IMR-90 (cell line): ENCODE results near the gene MYADML2. TPM values are rescaled to one million over a fixed set of nuclear protein-coding genes. Genes with fewer than 3 reads are reported as not detected.
A peak's percentile ranks its signal among the peaks of the same experiment; 100 is the strongest.

Experiments
- ATAC-seq: fragments of 200-7000 bp; cut with Tn5 transposase; 2 replicates; pipeline ENCODE4 v1.9.1; 2020; ENCODE audit warnings: low read depth, mild to moderate bottlenecking, moderate library complexity
- BruUV-seq: library from RNA; stranded (reverse); fragments of 400-500 nt; replicated peaks from 2 replicates; lab custom pipeline; 2021; lab: Mats Ljungman, UMichigan
- CTCF ChIA-PET: fragments of 300-600 bp; formaldehyde crosslinking; extraction: SDS; loops from one replicate; lab custom pipeline; 2021; ENCODE audit warnings: antibody characterized with exemption; lab: Yijun Ruan, JAX
- POLR2A ChIA-PET: fragments of 300-600 bp; sonication (Branson Sonifier 250); formaldehyde crosslinking; loops from one replicate; lab custom pipeline; 2022; ENCODE audit warnings: antibody characterized with exemption; ENCODE audit not compliant: unreplicated experiment; lab: Charles Lee
- DNase-seq: peaks from one replicate; pipeline ENCODE4 v3.0.0; 2013
- H2AFZ ChIP-seq: replicated peaks from 2 replicates; pipeline ENCODE3; 2013; ENCODE audit warnings: low read length, mild to moderate bottlenecking; ENCODE audit not compliant: poor library complexity
- H2AK5ac ChIP-seq: 2 replicates; pipeline ENCODE4 v1.6.1; 2013; ENCODE audit warnings: low read depth, low read length, inconsistent platforms
- H2AK9ac ChIP-seq: replicated peaks from 2 replicates; pipeline ENCODE3; 2013; ENCODE audit warnings: mild to moderate bottlenecking, low read depth, low read length, moderate library complexity; ENCODE audit not compliant: poor library complexity
- H2BK120ac ChIP-seq: 2 replicates; pipeline ENCODE4 v1.6.1; 2013; ENCODE audit warnings: low read depth, low read length, inconsistent platforms
- H2BK15ac ChIP-seq: 3 replicates; pipeline ENCODE4 v1.6.1; 2013; ENCODE audit warnings: low read depth, low read length, inconsistent platforms
- H2BK20ac ChIP-seq: 2 replicates; pipeline ENCODE4 v1.6.1; 2013; ENCODE audit warnings: low read depth, mild to moderate bottlenecking, inconsistent platforms, low read length, moderate library complexity
- H2BK5ac ChIP-seq: 2 replicates; pipeline ENCODE4 v1.6.1; 2013; ENCODE audit warnings: mild to moderate bottlenecking, low read depth, low read length, inconsistent platforms; ENCODE audit not compliant: poor library complexity, severe bottlenecking
- H3K14ac ChIP-seq: replicated peaks from 2 replicates; pipeline ENCODE4 v1.6.1; 2013; ENCODE audit warnings: low read depth, low read length, inconsistent platforms
- H3K18ac ChIP-seq: 2 replicates; pipeline ENCODE4 v1.6.1; 2013; ENCODE audit warnings: low read depth, low read length, control low read depth
- H3K23ac ChIP-seq: 2 replicates; pipeline ENCODE4 v1.6.1; 2013; ENCODE audit warnings: low read depth, low read length, inconsistent platforms
- H3K27ac ChIP-seq: 2 replicates; pipeline ENCODE4 v1.5.1; 2013; ENCODE audit warnings: mild to moderate bottlenecking, control low read depth, low read length; ENCODE audit not compliant: insufficient read depth
- H3K27me3 ChIP-seq: 2 replicates; pipeline ENCODE4 v1.6.1; 2013; ENCODE audit warnings: low read length; ENCODE audit not compliant: control insufficient read depth, insufficient read depth
- H3K36me3 ChIP-seq: 2 replicates; pipeline ENCODE4 v1.6.1; 2013; ENCODE audit warnings: low read length, mixed read lengths; ENCODE audit not compliant: control insufficient read depth, insufficient read depth
- H3K4ac ChIP-seq: 2 replicates; pipeline ENCODE4 v1.6.1; 2013; ENCODE audit warnings: low read depth, low read length, inconsistent platforms
- H3K4me1 ChIP-seq: 2 replicates; pipeline ENCODE4 v1.6.1; 2013; ENCODE audit warnings: low read length, mixed read lengths; ENCODE audit not compliant: control insufficient read depth, insufficient read depth
- H3K4me2 ChIP-seq: 2 replicates; pipeline ENCODE4 v1.6.1; 2013; ENCODE audit warnings: low read depth, mild to moderate bottlenecking, control low read depth, low read length, moderate library complexity
- H3K4me3 ChIP-seq: 2 replicates; pipeline ENCODE4 v1.5.1; 2013; ENCODE audit warnings: low read depth, mild to moderate bottlenecking, control low read depth, low read length, moderate library complexity; ENCODE audit not compliant: insufficient read depth
- H3K56ac ChIP-seq: 2 replicates; pipeline ENCODE4 v1.6.1; 2013; ENCODE audit warnings: low read length, inconsistent platforms; ENCODE audit not compliant: insufficient read depth; ENCODE audit errors: extremely low read depth
- H3K79me1 ChIP-seq, 2 experiments: 2 replicates each; pipeline ENCODE4 v1.6.1; 2013; ENCODE audit warnings: low read length in 2 of 2, inconsistent platforms in 1 of 2, low read depth in 1 of 2
- H3K9ac ChIP-seq: 2 replicates; pipeline ENCODE4 v1.6.1; 2013; ENCODE audit warnings: low read depth, low read length, control low read depth
- H3K9me1 ChIP-seq: 2 replicates; pipeline ENCODE4 v1.6.1; 2013; ENCODE audit warnings: low read length, inconsistent platforms; ENCODE audit not compliant: insufficient read depth
- H3K9me3 ChIP-seq: 2 replicates; pipeline ENCODE4 v1.6.1; 2013; ENCODE audit warnings: low read length; ENCODE audit not compliant: control insufficient read depth, insufficient read depth
- H4K20me1 ChIP-seq: 2 replicates; pipeline ENCODE4 v1.6.1; 2013; ENCODE audit warnings: low read length, inconsistent platforms; ENCODE audit not compliant: insufficient read depth
- H4K5ac ChIP-seq: 2 replicates; pipeline ENCODE4 v1.6.1; 2013; ENCODE audit warnings: mild to moderate bottlenecking, low read depth, low read length, control low read depth
- H4K8ac ChIP-seq, 2 experiments: 2 replicates each; pipeline ENCODE4 v1.6.1; 2013; ENCODE audit warnings: low read depth in 2 of 2, low read length in 2 of 2, control low read depth in 1 of 2, inconsistent platforms in 1 of 2
- H4K91ac ChIP-seq: 2 replicates; pipeline ENCODE4 v1.6.1; 2013; ENCODE audit warnings: low read depth, low read length, inconsistent platforms; ENCODE audit not compliant: insufficient read depth
- BHLHE40 ChIP-seq: fragments of 150-350 bp; IDR thresholded peaks from 2 replicates; pipeline ENCODE4 v1.6.1; 2016; ENCODE audit warnings: mild to moderate bottlenecking, low read depth, low read length
- CHD1 ChIP-seq: IDR thresholded peaks from 2 replicates; pipeline ENCODE4 v1.6.1; 2012; ENCODE audit warnings: low read depth, low read length, improper control_type of control experiment
- ELK1 ChIP-seq: fragments of 150-350 bp; IDR thresholded peaks from 2 replicates; pipeline ENCODE4 v1.6.1; 2016; ENCODE audit warnings: low read depth, mild to moderate bottlenecking, low read length, moderate library complexity, borderline replicate concordance
- FOS ChIP-seq: fragments of 150-350 bp; IDR thresholded peaks from 2 replicates; pipeline ENCODE4 v1.6.1; 2016; ENCODE audit warnings: low read depth, low read length
- MAFK ChIP-seq: IDR thresholded peaks from 2 replicates; pipeline ENCODE4 v1.6.1; 2012; ENCODE audit warnings: low read depth, low read length, improper control_type of control experiment
- MAZ ChIP-seq: IDR thresholded peaks from 2 replicates; pipeline ENCODE4 v1.6.1; 2012; ENCODE audit warnings: low read depth, mild to moderate bottlenecking, low read length, improper control_type of control experiment, moderate library complexity, borderline replicate concordance
- NFE2L2 ChIP-seq: fragments of 150-350 bp; IDR thresholded peaks from 2 replicates; pipeline ENCODE4 v1.6.1; 2016; ENCODE audit warnings: low read depth, mild to moderate bottlenecking, low read length
- POLR2A ChIP-seq: IDR thresholded peaks from 2 replicates; pipeline ENCODE4 v1.6.1; 2012; ENCODE audit warnings: mild to moderate bottlenecking, low read depth, low read length
- RAD21 ChIP-seq: IDR thresholded peaks from 2 replicates; pipeline ENCODE4 v1.6.1; 2012; ENCODE audit warnings: low read length, improper control_type of control experiment
- RCOR1 ChIP-seq: IDR thresholded peaks from 2 replicates; pipeline ENCODE4 v1.6.1; 2012; ENCODE audit warnings: mild to moderate bottlenecking, low read length, improper control_type of control experiment; ENCODE audit not compliant: insufficient replicate concordance
- RFX5 ChIP-seq: IDR thresholded peaks from 2 replicates; pipeline ENCODE4 v1.8.0; 2012; ENCODE audit warnings: low read depth, mild to moderate bottlenecking, low read length, moderate library complexity
- SMC3 ChIP-seq: fragments of 150-350 bp; IDR thresholded peaks from 2 replicates; pipeline ENCODE4 v1.6.1; 2016; ENCODE audit warnings: low read depth, mild to moderate bottlenecking, antibody characterized with exemption, low read length, moderate library complexity
- USF2 ChIP-seq: fragments of 150-350 bp; IDR thresholded peaks from 2 replicates; pipeline ENCODE4 v1.6.1; 2017; ENCODE audit warnings: mild to moderate bottlenecking, antibody characterized with exemption, low read length, low read depth
- WGBS, 2 experiments: methylation state at CpG; one replicate each; pipeline versions ENCODE4 v1.1.5 to v1.1.7; 2013; ENCODE audit warnings: missing lambda C conversion rate in 2 of 2; ENCODE audit not compliant: insufficient read length in 1 of 2; ENCODE audit errors: extremely low coverage in 2 of 2; 5-methylcytosine and 5-hydroxymethylcytosine counted together
- dilution Hi-C: fragments of 300-500 bp; cut with HindIII; formaldehyde crosslinking; loops from one replicate; pipeline ENCODE4 v1.14.3; 2018; ENCODE audit warnings: low sequenced_read_pairs; ENCODE audit not compliant: unreplicated experiment
- in situ Hi-C: fragments of 300-500 bp; cut with MboI; formaldehyde crosslinking; loops from 3 replicates; pipeline ENCODE4 v1.14.3; 2019; ENCODE audit warnings: low sequenced_read_pairs, inconsistent platforms, mixed read lengths
- intact Hi-C: fragments of 100-400 bp; cut with micrococcal nuclease; formaldehyde crosslinking; loops from 2 replicates; pipeline ENCODE4 v1.10.0; 2022
- polyA plus RNA-seq, 3 experiments: library from polyadenylated mRNA; depleted of rRNA; stranded (reverse); fragments of >200 nt; gene quantifications; 2 replicates each; pipeline ENCODE4 v1.2.3, GENCODE V29; 2012; ENCODE audit warnings: low replicate concordance in 1 of 3
- total RNA-seq: library from RNA; depleted of rRNA; stranded (reverse); fragments of >200 nt; gene quantifications from 2 replicates; pipeline ENCODE4 v1.2.3, GENCODE V29; 2012
- TF ChIP-seq, protein P1 (sequence below): conservative IDR thresholded peaks from 2 replicates; pipeline ENCODE4 v1.5.1; 2012; ENCODE audit warnings: mild to moderate bottlenecking, low read depth, low read length, improper control_type of control experiment

Gene MYADML2
- total and polyA plus RNA-seq, 2 of the 4 experiments (the other 2 are of a cell fraction) = not detected

DNA sequence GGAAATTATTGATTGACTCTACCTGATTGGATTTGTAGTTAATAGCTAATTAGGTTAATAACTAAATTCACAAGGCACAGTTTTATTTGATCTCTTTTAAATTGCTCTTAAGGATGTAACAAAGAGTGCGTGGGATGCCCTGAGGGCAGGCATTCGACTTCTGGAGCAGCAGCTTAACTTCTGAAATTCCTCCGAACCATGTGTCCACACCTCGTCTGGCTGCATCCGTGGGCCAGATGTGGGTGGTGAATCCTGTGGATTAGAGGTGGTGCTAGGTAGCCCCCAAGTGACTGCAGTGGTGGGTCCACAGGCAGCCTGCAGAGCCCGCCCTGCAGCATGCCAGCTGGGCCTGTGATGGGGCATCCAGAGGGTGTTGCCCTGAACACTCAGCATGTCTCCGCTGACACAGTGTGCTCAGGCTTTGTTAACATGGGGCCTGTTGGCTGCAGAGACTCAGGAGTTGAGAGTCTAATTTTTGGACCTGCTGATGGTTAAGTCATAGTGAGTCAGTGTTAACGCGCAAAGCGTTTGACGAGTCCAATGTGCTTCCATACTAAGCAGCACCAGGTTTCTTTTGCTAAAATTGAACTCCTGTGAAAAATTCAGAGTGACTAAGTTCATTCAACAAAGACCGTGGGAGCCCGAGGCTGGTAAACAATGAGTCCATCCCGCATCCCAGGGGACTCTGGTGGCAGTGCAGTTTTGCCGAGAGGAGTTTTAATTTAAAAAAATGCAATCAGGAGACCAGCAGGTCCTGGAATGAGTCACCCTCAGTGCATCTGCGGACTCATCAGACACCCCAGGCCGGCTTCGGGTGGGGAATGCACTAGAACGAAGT lies 48.8 kb downstream of the MYADML2 start:
- BruUV-seq = no TSS peak
- peaks cover 13% of the 10 kb centered on the region; the same call in 1 of the 2 replicates for H3K9me1 ChIP-seq
- no peak overlapping the region for H3K4me2 ChIP-seq
- H3K4me1 ChIP-seq = peaks cover 14% of the 10 kb centered on the region
- no peaks in the 10 kb centered on the region for H3K27me3 ChIP-seq
- H3K18ac ChIP-seq = no peak overlapping the region
- H4K5ac ChIP-seq = no peak overlapping the region
- H3K79me1 ChIP-seq = peaks cover 14 to 54% of the 10 kb centered on the region in 2 experiments; a peak in 3 of 4 replicates
- DNase-seq = peak; percentile 81
- intact Hi-C loops (no loop called here), in situ Hi-C loops (no loop called here), dilution Hi-C loops (no loop called here)
- peak overlapping the region; percentile 23 for H2BK5ac ChIP-seq
- H4K20me1 ChIP-seq = peaks cover 26% of the 10 kb centered on the region
- H3K14ac ChIP-seq = no peak overlapping the region
- H3K4me3 ChIP-seq = no peak overlapping the region
- no peak overlapping the region for H3K9ac ChIP-seq
- H3K4ac ChIP-seq = no peak overlapping the region
- H2BK15ac ChIP-seq = no peak overlapping the region
- H3K23ac ChIP-seq = 0 out of 2 replicates have a peak overlapping the region, but pooled peaks have one; percentile 4
- H2AK5ac ChIP-seq = no peak overlapping the region
- H2BK20ac ChIP-seq = no peak overlapping the region
- H4K8ac ChIP-seq = no peak overlapping the region
- no peak overlapping the region for H2AFZ ChIP-seq
- H3K9me3 ChIP-seq = no peaks in the 10 kb centered on the region
- H2AK9ac ChIP-seq = no peak overlapping the region
- no peak overlapping the region for H2BK120ac ChIP-seq
- no peak overlapping the region for H3K56ac ChIP-seq
- ChIA-PET CTCF (no interaction called here), POLR2A (interaction anchor here (0.6 to 0.7 kb wide), 2 partner anchors 17 to 222 kb away, joined by 3 to 9 read pairs; no protein-coding TSS in a partner anchor)
- ATAC-seq = peak; percentile 30
- H4K91ac ChIP-seq = no peak overlapping the region
- H3K27ac ChIP-seq = no peak overlapping the region; the same call in 1 of the 2 replicates
- 72% methylated on average over 10 of the region's 19 CpGs; no CpG with 5 or more reads in 1 of the 2 experiments for WGBS, 2 experiments
- H3K36me3 ChIP-seq = peaks cover 40% of the 10 kb centered on the region
- TF ChIP-seq ELK1 (no peak), MAZ (no peak), MAFK (no peak), NFE2L2 (no peak), RCOR1 (no peak), CHD1 (no peak), RAD21 (no peak), SMC3 (no peak), FOS (peak; percentile 19; the same call in 1 of the 2 replicates), POLR2A (no peak), RFX5 (no peak), BHLHE40 (peak; percentile 44), USF2 (no peak)
- TF ChIP-seq, protein P1, sequence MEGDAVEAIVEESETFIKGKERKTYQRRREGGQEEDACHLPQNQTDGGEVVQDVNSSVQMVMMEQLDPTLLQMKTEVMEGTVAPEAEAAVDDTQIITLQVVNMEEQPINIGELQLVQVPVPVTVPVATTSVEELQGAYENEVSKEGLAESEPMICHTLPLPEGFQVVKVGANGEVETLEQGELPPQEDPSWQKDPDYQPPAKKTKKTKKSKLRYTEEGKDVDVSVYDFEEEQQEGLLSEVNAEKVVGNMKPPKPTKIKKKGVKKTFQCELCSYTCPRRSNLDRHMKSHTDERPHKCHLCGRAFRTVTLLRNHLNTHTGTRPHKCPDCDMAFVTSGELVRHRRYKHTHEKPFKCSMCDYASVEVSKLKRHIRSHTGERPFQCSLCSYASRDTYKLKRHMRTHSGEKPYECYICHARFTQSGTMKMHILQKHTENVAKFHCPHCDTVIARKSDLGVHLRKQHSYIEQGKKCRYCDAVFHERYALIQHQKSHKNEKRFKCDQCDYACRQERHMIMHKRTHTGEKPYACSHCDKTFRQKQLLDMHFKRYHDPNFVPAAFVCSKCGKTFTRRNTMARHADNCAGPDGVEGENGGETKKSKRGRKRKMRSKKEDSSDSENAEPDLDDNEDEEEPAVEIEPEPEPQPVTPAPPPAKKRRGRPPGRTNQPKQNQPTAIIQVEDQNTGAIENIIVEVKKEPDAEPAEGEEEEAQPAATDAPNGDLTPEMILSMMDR = no peak
